Prostate gland (tissue), 2 donors: Measurements from ENCODE around the gene GLIS2.

Source experiments
- POLR2AphosphoS5 ChIP-seq: sonication (generic); formaldehyde crosslinking; IDR thresholded peaks from one replicate; pipeline ENCODE4 v1.6.1; 2017; ENCODE audit warnings: antibody characterized with exemption
- TF ChIP-seq, protein P1 (sequence below), 4 experiments: fragments of 200-600 bp in 2 of 4; fragments of 450-650 bp in 2 of 4; sonication (generic) in 2 of 4; IDR thresholded peaks; 1 replicate in 3 of 4; 2 replicates in 1 of 4; pipeline ENCODE4 v1.5.1; 2016 to 2019; ENCODE audit warnings: antibody characterized with exemption in 4 of 4, mild to moderate bottlenecking in 2 of 4, moderate library complexity in 2 of 4

DNA sequence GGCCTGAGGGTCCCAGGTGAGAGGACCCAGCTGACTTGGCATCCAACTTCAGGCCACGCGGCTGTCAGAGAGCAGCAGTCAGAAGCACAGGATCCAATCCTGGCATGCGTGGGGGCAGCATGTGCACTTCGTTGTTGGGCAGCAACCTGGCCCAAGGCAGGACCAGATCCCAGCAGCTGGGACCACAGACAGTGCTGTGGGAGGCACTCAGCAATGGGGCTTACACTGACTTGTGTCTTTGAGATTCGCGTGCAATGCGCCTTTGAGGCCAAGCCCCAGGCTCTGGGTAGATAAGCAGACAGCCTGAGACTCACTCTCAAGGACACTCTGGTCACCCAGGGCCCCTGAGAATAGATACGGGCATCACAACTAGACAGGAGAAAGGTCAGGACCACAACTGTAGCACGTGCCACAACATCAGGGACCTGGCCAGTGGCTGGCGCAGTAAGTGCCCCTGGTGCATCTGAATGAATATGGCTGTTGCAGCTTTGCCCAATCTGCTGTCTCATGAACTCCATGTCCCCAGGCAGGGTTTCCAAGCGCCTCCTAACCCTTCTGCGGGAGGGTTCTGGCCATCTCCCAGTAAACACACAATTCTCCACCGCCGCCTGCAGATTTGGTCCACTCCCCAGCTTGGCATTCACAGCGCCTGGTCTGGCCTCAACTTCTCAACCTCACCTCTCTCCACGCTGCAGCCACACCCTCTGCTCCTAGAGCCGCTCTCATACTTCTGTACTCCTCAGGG is 32.1 kb downstream of the GLIS2 start:
- TF ChIP-seq POLR2AphosphoS5, result no peak
- TF ChIP-seq, protein P1, sequence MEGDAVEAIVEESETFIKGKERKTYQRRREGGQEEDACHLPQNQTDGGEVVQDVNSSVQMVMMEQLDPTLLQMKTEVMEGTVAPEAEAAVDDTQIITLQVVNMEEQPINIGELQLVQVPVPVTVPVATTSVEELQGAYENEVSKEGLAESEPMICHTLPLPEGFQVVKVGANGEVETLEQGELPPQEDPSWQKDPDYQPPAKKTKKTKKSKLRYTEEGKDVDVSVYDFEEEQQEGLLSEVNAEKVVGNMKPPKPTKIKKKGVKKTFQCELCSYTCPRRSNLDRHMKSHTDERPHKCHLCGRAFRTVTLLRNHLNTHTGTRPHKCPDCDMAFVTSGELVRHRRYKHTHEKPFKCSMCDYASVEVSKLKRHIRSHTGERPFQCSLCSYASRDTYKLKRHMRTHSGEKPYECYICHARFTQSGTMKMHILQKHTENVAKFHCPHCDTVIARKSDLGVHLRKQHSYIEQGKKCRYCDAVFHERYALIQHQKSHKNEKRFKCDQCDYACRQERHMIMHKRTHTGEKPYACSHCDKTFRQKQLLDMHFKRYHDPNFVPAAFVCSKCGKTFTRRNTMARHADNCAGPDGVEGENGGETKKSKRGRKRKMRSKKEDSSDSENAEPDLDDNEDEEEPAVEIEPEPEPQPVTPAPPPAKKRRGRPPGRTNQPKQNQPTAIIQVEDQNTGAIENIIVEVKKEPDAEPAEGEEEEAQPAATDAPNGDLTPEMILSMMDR (IDR thresholded peaks at IDR 0.05), result no peak
